ENCODE data around the gene ZNF775.

Gene ZNF775

DNA sequence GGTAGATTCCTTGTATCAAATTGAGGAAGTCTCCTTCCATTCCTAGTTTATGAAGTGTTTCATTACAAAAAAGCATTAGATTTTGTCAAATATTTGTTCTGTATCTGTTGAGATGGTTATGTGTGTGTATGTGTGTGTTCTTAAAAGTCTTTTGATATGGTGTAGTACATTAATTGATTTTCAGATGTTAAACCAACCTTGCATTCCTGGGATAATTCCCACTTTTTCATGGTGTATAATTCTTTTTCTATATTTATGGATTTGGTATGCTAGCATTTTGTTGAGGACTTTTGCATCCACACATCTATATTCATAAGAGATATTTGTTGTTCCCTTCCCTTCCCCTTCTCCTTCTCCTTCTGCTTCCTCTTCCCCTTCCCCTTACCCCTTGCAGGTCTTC is 62.4 kb downstream of the ZNF775 start:
- DNase-seq (ENCODE audit: low read depth): no peak

DNA sequence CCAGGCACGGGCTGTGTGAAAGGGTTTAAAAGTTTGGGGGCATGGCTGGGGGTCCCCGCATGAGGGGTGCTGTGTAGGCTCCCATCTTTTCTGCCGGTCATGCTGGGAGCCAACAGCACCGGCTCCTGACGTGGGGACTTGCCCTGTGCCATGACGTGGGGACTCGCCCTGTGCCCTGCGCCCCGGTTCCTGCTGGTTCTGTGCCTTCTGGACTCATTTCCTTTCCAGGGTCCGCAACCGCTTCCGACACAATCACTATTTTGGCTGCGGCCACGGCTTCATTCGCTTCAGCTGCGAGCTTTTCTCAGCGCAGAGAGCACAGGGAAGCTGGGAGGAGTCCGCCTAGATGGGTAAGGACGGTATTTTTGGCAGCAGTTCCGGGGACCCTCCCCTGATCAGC is 63.7 kb downstream of the ZNF775 start:
- no peak for DNase-seq (ENCODE audit: low read depth)

DNA sequence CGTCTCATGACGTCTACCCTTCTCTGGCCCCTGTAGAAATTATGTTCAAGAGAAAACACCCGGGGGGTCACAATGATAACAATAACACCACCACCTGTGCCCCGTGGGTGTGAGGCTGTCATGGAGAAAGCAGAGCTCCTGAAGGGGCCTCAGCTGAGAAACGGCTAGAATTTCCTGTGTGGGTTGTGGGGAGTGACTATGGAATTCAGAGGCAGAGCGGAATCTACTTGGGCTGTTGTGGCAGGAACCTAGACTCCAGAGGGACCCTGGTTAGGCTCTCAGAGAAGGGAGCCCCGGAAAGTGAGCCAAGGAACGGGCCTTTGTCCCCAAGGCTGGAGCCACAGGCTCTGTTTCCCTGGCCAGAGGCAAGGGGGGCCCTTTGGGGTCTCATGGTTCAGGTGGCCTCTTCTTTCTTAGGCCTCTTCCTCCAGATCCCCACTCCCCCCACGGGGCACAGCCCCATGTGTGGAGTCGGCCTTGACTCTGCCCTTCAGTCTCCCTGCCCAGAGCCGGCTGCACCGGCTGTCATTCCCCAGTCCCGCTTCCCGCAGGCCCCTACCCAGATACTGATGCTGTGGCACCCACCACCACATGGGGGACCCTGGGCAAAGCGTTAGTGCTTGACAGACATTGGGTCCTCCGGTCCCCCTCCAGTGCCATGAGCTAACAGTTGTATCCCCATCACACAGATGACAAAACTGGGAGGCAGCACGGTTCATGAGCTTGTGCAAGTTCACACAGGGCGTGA is 64.8 kb downstream of the ZNF775 start:
- DNase-seq (ENCODE audit: low read depth): no peak

DNA sequence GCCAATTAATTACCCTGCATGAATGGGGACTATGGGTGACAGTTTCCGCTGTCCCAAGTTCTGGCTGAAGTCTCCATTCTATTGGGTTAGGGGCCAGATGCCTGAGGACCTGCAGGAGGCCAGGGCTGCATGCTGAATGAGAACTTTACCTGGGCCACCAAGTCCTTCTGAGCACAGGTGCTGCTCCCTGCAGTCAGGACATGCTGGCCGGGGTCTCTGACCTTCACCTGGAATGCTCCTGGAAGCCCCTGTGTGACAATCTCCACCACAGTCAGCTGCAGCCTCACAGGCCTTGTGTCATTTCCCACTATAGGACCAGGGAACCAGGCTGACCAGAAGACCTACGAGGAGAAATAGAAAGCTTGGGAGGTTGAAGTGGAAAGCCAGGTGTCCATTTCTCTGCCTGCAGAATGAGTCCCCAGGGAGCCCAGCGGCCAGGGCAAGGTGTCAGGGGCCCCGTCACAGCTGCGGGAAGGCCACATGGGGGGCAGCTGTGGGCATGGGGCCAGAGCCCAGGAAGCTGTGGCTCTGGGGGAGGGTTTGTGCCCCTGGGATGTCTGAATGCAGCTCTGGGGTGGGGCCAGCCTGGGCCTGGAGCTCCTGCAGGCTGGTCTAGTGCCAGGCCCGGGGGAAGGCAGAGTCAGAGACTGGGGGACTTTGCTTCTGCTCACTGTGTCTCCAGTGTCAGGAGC is 65.7 kb downstream of the ZNF775 start:
- DNase-seq (ENCODE audit: low read depth): no peak

GRCh38 chr7:150446288-150446938 is 67.3 kb downstream of the ZNF775 start:
- no peak for DNase-seq (ENCODE audit: low read depth)
